MCF 10A (cell line): ENCODE measurements around the gene ADCY1. TPM values are rescaled to one million over a fixed set of nuclear protein-coding genes. Genes with fewer than 3 reads are reported as not detected.

Experiments used
- BruUV-seq: library from RNA; stranded (reverse); fragments of 400-500 nt; replicated peaks from 2 replicates; lab custom pipeline; 2021; lab: Mats Ljungman, UMichigan
- CTCF ChIA-PET: fragments of 300-600 bp; sonication (Branson Sonifier 250); formaldehyde crosslinking; extraction: SDS; loops from one replicate; lab custom pipeline; 2021; ENCODE audit warnings: antibody characterized with exemption, inconsistent platforms; lab: Yijun Ruan, JAX
- POLR2A ChIA-PET: fragments of 300-600, 350-650 bp; sonication (Branson Sonifier 250); formaldehyde crosslinking; extraction: SDS; loops from one replicate; lab custom pipeline; 2020; ENCODE audit warnings: antibody characterized with exemption, inconsistent platforms; lab: Yijun Ruan, JAX
- DNase-seq: peaks from one replicate; pipeline ENCODE4 v3.0.0-alpha.2; 2018; ENCODE audit not compliant: unreplicated experiment
- H3K27ac Mint-ChIP-seq: one replicate; pipeline ENCODE4 v1.8.0; 2022; ENCODE audit warnings: mild to moderate bottlenecking, low read depth, mixed read lengths; ENCODE audit not compliant: unreplicated experiment
- H3K27me3 Mint-ChIP-seq: one replicate; pipeline ENCODE4 v1.8.0; 2022; ENCODE audit warnings: mixed read lengths; ENCODE audit not compliant: insufficient read depth, unreplicated experiment
- H3K36me3 Mint-ChIP-seq: one replicate; pipeline ENCODE4 v1.8.0; 2022; ENCODE audit warnings: mild to moderate bottlenecking, moderate library complexity, mixed read lengths; ENCODE audit not compliant: insufficient read depth, unreplicated experiment
- H3K4me1 Mint-ChIP-seq: one replicate; pipeline ENCODE4 v1.8.0; 2022; ENCODE audit warnings: mixed read lengths; ENCODE audit not compliant: insufficient read depth, unreplicated experiment
- H3K4me3 Mint-ChIP-seq: one replicate; pipeline ENCODE4 v1.8.0; 2022; ENCODE audit warnings: mild to moderate bottlenecking, moderate library complexity, mixed read lengths; ENCODE audit not compliant: unreplicated experiment
- H3K9me3 Mint-ChIP-seq: one replicate; pipeline ENCODE4 v1.8.0; 2022; ENCODE audit warnings: mixed read lengths; ENCODE audit not compliant: unreplicated experiment
- CTCF ChIP-seq: fragments of 200-600 bp; IDR thresholded peaks from one replicate; pipeline ENCODE4 v1.8.0; 2022; ENCODE audit warnings: antibody characterized with exemption, mild to moderate bottlenecking; ENCODE audit not compliant: unreplicated experiment
- intact Hi-C: fragments of 100-400 bp; cut with micrococcal nuclease; formaldehyde crosslinking; loops from 2 replicates; pipeline ENCODE4 v1.14.1; 2022
- total RNA-seq: library from RNA; stranded (reverse); gene quantifications from 2 replicates; pipeline ENCODE4 v1.2.3, GENCODE V29; 2022

The ADCY1 gene
- total RNA-seq, 1 experiment from 2014 or later = 0.61 TPM

DNA sequence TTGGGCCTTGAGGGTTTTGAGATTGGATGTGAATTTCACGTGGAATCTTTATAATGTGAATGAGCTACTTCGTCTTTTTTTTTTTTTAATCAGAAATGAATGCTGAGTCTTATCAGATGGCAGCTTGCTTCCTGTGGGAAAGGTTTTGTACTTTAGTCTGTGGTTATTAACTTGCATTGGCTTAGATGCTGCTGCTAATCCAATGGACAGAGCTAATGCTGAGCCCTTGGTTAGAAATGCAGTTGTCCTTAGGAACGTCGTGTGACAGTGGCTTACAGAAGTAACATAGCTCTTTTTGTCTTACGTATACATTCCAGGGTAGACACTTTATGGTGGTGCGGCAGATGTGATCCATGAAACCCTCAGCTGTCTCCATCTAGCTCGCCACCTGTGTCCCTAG is 32.8 kb downstream of the ADCY1 start:
- H3K36me3 Mint-ChIP-seq = no peaks in the 10 kb centered on the region
- POLR2A ChIA-PET = no interaction called here
- no peaks in the 10 kb centered on the region for H3K27me3 Mint-ChIP-seq
- BruUV-seq = no TSS peak
- no peak for TF ChIP-seq CTCF
- CTCF ChIA-PET = interaction anchor here (0.5 to 1.0 kb wide), 5 partner anchors 9 to 1611 kb away, joined by 3 to 6 read pairs (median 3); no protein-coding TSS in a partner anchor
- no peak for DNase-seq
- H3K4me1 Mint-ChIP-seq = no peaks in the 10 kb centered on the region
- H3K4me3 Mint-ChIP-seq = no peak overlapping the region
- no peaks in the 10 kb centered on the region for H3K9me3 Mint-ChIP-seq
- no peak overlapping the region for H3K27ac Mint-ChIP-seq
- intact Hi-C loops = no loop called here

GRCh38 chr7:45609180-45609579 is 35.0 kb downstream of the ADCY1 start:
- DNase-seq = no peak

GRCh38 chr7:45610019-45610418 is 35.9 kb downstream of the ADCY1 start:
- intact Hi-C loops = no loop called here
- no peak overlapping the region for H3K27ac Mint-ChIP-seq

More at GRCh38 chr7:45609180-45609579, 35.0 kb downstream of the ADCY1 start:
- Mint-ChIP-seq H3K36me3 (no peaks in the 10 kb centered on the region), H3K4me1 (no peaks in the 10 kb centered on the region), H3K4me3 (no peak overlapping the region), H3K9me3 (no peaks in the 10 kb centered on the region), H3K27ac (no peak overlapping the region), H3K27me3 (peaks cover 20% of the 10 kb centered on the region)
- no TSS peak for BruUV-seq
- ChIA-PET CTCF (interaction anchor here (0.7 kb wide), 1 partner anchor 25 kb away, joined by 4 read pairs; no protein-coding TSS in a partner anchor), POLR2A (no interaction called here)
- TF ChIP-seq CTCF = no peak
- intact Hi-C loops = no loop called here

GRCh38 chr7:45610660-45611299 is 36.6 kb downstream of the ADCY1 start:
- intact Hi-C loops = no loop called here
- H3K9me3 Mint-ChIP-seq = peaks cover 6% of the 10 kb centered on the region
- no peak overlapping the region for H3K4me3 Mint-ChIP-seq
- ChIA-PET POLR2A (interaction anchor here (0.6 kb wide), 1 partner anchor 688 kb away, joined by 3 read pairs; no protein-coding TSS in a partner anchor), CTCF (no interaction called here)
- no TSS peak for BruUV-seq
- no peak overlapping the region for H3K27ac Mint-ChIP-seq
- no peaks in the 10 kb centered on the region for H3K36me3 Mint-ChIP-seq
- peaks cover 25% of the 10 kb centered on the region for H3K27me3 Mint-ChIP-seq
- no peaks in the 10 kb centered on the region for H3K4me1 Mint-ChIP-seq
- no peak for DNase-seq
- no peak for TF ChIP-seq CTCF

More at GRCh38 chr7:45610019-45610418, 35.9 kb downstream of the ADCY1 start:
- Mint-ChIP-seq H3K9me3 (no peaks in the 10 kb centered on the region), H3K4me3 (no peak overlapping the region), H3K36me3 (no peaks in the 10 kb centered on the region), H3K27me3 (peaks cover 25% of the 10 kb centered on the region), H3K4me1 (no peaks in the 10 kb centered on the region)
- POLR2A ChIA-PET = no interaction called here
- no TSS peak for BruUV-seq
- TF ChIP-seq CTCF = no peak
- no peak for DNase-seq
- CTCF ChIA-PET = no interaction called here
